Endothelial cell of hepatic sinusoid (primary cell): Measurements from ENCODE around the gene SFT2D2.

ENCODE experiments used
- in situ Hi-C: cut with HindIII; loops from 2 replicates; pipeline ENCODE4 v1.10.0; 2017; ENCODE audit warnings: low sequenced_read_pairs

The SFT2D2 gene

DNA sequence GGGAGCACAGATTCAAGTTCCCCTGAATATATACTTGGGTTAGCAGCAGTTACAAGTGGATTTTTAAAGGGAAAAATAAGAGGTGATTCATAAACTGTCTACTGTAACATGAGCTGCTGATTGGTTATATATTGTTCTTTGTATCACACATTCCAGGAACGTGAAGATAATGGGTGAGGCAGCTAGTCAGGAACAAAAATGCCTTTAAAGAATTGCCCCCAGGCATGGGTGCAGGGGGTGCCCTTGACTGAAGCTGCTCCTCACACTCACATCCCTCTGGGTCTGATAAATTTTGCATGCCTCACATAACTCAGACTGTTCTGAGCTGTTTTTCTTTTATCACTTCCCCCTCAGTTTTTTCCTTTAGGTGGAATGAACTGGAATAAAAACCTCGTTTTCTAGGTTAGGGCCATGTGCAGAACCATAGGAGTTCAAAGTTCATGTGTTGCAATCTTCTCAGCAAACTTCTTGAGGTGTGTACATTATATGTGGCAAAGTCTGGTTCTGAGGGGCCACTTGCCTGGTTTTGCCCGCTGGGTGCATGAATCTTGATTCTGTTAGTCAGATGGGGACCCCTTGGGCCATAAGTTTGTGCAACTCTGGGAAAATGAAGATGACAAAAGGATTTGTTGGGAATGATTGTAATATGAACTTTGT lies 76.0 kb downstream of the SFT2D2 start:
- in situ Hi-C loops, result no loop called here
